IPS-NIHi7 (cell line): ENCODE data around the gene CNTF.

ENCODE experiments used
- DNase-seq: peaks from one replicate; pipeline ENCODE4 v3.0.0; 2012; ENCODE audit warnings: mixed read lengths; ENCODE audit errors: extremely low spot score

The CNTF gene

GRCh38 chr11:58641803-58642581 is 19.5 kb downstream of the CNTF start:
- DNase-seq: no peak

- DNase-seq: no peak
Observed at GRCh38 chr11:58645854-58646253, 23.4 kb downstream of the CNTF start.

- DNase-seq: no peak
Observed at GRCh38 chr11:58647141-58647699, 24.8 kb downstream of the CNTF start.

- DNase-seq: no peak
Observed at GRCh38 chr11:58647866-58648265, 25.4 kb downstream of the CNTF start.

- no peak for DNase-seq
Observed at GRCh38 chr11:58649623-58650022, 27.2 kb downstream of the CNTF start.

GRCh38 chr11:58650496-58650895 is 28.0 kb downstream of the CNTF start:
- no peak for DNase-seq

- no peak for DNase-seq
Observed at GRCh38 chr11:58652726-58653280, 30.3 kb downstream of the CNTF start.

GRCh38 chr11:58654079-58654907 is 31.8 kb downstream of the CNTF start:
- peak; percentile 88 for DNase-seq

GRCh38 chr11:58654908-58655296 is 32.4 kb downstream of the CNTF start:
- DNase-seq: no peak

- DNase-seq: no peak
Observed at GRCh38 chr11:58656348-58656747, 33.9 kb downstream of the CNTF start.

GRCh38 chr11:58658623-58659022 is 36.2 kb downstream of the CNTF start:
- no peak for DNase-seq

GRCh38 chr11:58659404-58659803 is 36.9 kb downstream of the CNTF start:
- no peak for DNase-seq

GRCh38 chr11:58659910-58660570 is 37.6 kb downstream of the CNTF start:
- no peak for DNase-seq

GRCh38 chr11:58671983-58672633 is 49.6 kb downstream of the CNTF start:
- no peak for DNase-seq

GRCh38 chr11:58674609-58675008 is 52.1 kb downstream of the CNTF start:
- DNase-seq: no peak
